Pancreas (tissue), 10 donors: Measurements from ENCODE around the gene ANKS6. TPM values are rescaled to one million over a fixed set of nuclear protein-coding genes. Genes with fewer than 3 reads are reported as not detected.

Experiments
- ATAC-seq, 4 donors: fragments of 200-7000 bp; cut with Tn5 transposase; one replicate each; pipeline versions ENCODE4 v1.8.0 to v1.9.1; 2020; ENCODE audit warnings: mild to moderate bottlenecking in 4 of 4, moderate library complexity in 4 of 4
- DNase-seq, 6 donors: peaks; one replicate each; pipeline ENCODE4 v3.0.0-alpha.2; 2020
- FAIRE-seq: peaks from 2 replicates; lab custom pipeline; 2012; peaks lifted over from hg19 to GRCh38; lab: Jason Lieb, UNC
- H3K27ac ChIP-seq, 4 donors: fragments of 200-600 bp; sonication (generic); 1 replicate in 3 of 4; 2 replicates in 1 of 4; pipeline versions ENCODE4 v1.5.0 to v1.8.0; 2020
- H3K27me3 ChIP-seq, 4 donors: fragments of 200-600 bp; one replicate each; pipeline ENCODE4 v1.8.0; 2021
- H3K36me3 ChIP-seq, 3 donors: fragments of 200-600 bp; sonication (generic) in 1 of 3; one replicate each; pipeline versions ENCODE4 v1.5.0 to v1.8.0; 2020 to 2021
- H3K4me1 ChIP-seq, 3 donors: fragments of 200-600 bp; one replicate each; pipeline ENCODE4 v1.8.0; 2021
- H3K4me3 ChIP-seq, 4 donors: fragments of 200-600 bp; sonication (generic) in 2 of 4; one replicate each; pipeline versions ENCODE4 v1.5.0 to v1.8.0; 2020 to 2021
- H3K9me3 ChIP-seq, 4 donors: fragments of 200-600 bp; one replicate each; pipeline ENCODE4 v1.8.0; 2021
- WGBS, 2 donors: extraction: QIAGEN DNeasy Blood & Tissue Kit; methylation state at CpG; one replicate each; pipeline ENCODE4 v1.1.7; 2013; 5-methylcytosine and 5-hydroxymethylcytosine counted together
- intact Hi-C, 3 donors: fragments of 100-400 bp; cut with DNase I; formaldehyde crosslinking; loops; one replicate each; pipeline versions ENCODE4 v1.11.1 to v1.14.2; 2022
- polyA plus RNA-seq, 2 donors: library from polyadenylated mRNA; stranded (reverse); fragments of 200-250 nt; gene quantifications; one replicate each; pipeline ENCODE4 v1.2.3, GENCODE V29; 2013
- total RNA-seq, 6 donors: library from RNA; stranded (reverse); fragmentation: NEBNext Ultra II Directional in 4 of 6; extraction: Animal tissue kit (Norgen Biotek cat#: 25700) in 4 of 6; gene quantifications; one replicate each; pipeline versions ENCODE4 v1.2.1 to v1.2.4, GENCODE V29; 2021 to 2023
- TF ChIP-seq, protein P1 (sequence below), 4 donors: fragments of 200-600 bp; sonication (generic) in 3 of 4; IDR thresholded peaks; one replicate each; pipeline versions ENCODE4 v1.5.0 to v1.8.0; 2021; ENCODE audit warnings: antibody characterized with exemption in 4 of 4
- donor health status: healthy with polysubstance abuse.
- donor health status: DM: no; HTN: no; CAD: no; lungs with moderate emphysema.
- donor health status: DM: no; HTN: no; CAD: no.
- donor health status: control.
- donor health status: control.
- donor health status: Bipolar disorder and iron deficiency.
- donor health status: DM: yes; HTN: yes; CAD: no.
- donor health status: DM: no; HTN: no; CAD: no.
- donor health status: DM: no; HTN: no; CAD: no.
- donor health status: DM: yes; HTN: yes; CAD: no.

The ANKS6 gene
- total and polyA plus RNA-seq, 8 donors: 10.6 to 20.6 (median 12.3) TPM

DNA sequence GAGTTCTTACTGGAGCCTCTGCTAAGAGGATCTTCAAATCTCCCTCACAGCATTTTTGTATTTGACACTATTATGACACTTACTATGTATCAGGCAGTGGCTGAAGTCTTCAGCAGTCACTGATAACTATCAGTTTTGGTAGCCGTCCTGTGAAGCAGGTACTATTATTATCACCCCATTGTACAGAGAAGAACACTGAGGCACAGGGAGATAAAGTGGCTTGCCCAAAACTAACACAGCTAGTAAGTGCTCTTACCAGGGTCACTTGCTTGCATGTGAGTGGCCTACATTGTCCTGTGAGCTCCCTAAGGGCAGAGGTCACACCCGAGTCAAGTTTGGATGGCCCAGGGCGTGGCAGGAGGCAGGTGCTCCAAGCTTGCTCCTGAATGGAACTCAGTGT is 104.5 kb downstream of the ANKS6 start:
- no peaks in the 10 kb centered on the region for H3K9me3 ChIP-seq
- H3K27me3 ChIP-seq: no peaks in the 10 kb centered on the region
- FAIRE-seq (no peak), DNase-seq (no peak), ATAC-seq (no peak)
- no peak overlapping the region for H3K27ac ChIP-seq
- intact Hi-C loops: no loop called here
- H3K4me1 ChIP-seq: no peaks in the 10 kb centered on the region
- H3K4me3 ChIP-seq: no peak overlapping the region
- TF ChIP-seq, protein P1, sequence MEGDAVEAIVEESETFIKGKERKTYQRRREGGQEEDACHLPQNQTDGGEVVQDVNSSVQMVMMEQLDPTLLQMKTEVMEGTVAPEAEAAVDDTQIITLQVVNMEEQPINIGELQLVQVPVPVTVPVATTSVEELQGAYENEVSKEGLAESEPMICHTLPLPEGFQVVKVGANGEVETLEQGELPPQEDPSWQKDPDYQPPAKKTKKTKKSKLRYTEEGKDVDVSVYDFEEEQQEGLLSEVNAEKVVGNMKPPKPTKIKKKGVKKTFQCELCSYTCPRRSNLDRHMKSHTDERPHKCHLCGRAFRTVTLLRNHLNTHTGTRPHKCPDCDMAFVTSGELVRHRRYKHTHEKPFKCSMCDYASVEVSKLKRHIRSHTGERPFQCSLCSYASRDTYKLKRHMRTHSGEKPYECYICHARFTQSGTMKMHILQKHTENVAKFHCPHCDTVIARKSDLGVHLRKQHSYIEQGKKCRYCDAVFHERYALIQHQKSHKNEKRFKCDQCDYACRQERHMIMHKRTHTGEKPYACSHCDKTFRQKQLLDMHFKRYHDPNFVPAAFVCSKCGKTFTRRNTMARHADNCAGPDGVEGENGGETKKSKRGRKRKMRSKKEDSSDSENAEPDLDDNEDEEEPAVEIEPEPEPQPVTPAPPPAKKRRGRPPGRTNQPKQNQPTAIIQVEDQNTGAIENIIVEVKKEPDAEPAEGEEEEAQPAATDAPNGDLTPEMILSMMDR (IDR thresholded peaks at IDR 0.05): no peak
- H3K36me3 ChIP-seq: no peaks in the 10 kb centered on the region
- 92 to 97% methylated on average over 3 of the region's 3 CpGs for WGBS, 2 donors

- intact Hi-C loops: no loop called here
- Histone ChIP-seq H3K27ac (no peak overlapping the region), H3K4me3 (no peak overlapping the region), H3K27me3 (no peaks in the 10 kb centered on the region), H3K4me1 (no peaks in the 10 kb centered on the region), H3K9me3 (no peaks in the 10 kb centered on the region), H3K36me3 (no peaks in the 10 kb centered on the region)
- DNase-seq (no peak), FAIRE-seq (no peak), ATAC-seq (no peak)
- TF ChIP-seq, protein P1 (IDR thresholded peaks at IDR 0.05): no peak
- WGBS, 2 donors: 75 to 90% methylated on average over 1 of the region's 1 CpG
Measured at GRCh38 chr9:98690686-98691085, 105.7 kb downstream of the ANKS6 start.

GRCh38 chr9:98688710-98689495 is 107.5 kb downstream of the ANKS6 start:
- intact Hi-C loops: no loop called here
- WGBS, 2 donors: 68 to 75% methylated on average over 7 of the region's 7 CpGs
- TF ChIP-seq, protein P1 (IDR thresholded peaks at IDR 0.05): no peak
- no peaks in the 10 kb centered on the region for H3K36me3 ChIP-seq
- DNase-seq (no peak), ATAC-seq (no peak), FAIRE-seq (no peak)
- H3K9me3 ChIP-seq: no peaks in the 10 kb centered on the region
- H3K27me3 ChIP-seq: no peaks in the 10 kb centered on the region
- H3K4me1 ChIP-seq: no peaks in the 10 kb centered on the region
- H3K27ac ChIP-seq: no peak overlapping the region
- no peak overlapping the region for H3K4me3 ChIP-seq

- no peak for ATAC-seq
Measured at GRCh38 chr9:98687911-98688310, 108.4 kb downstream of the ANKS6 start.

More at GRCh38 chr9:98687911-98688310, 108.4 kb downstream of the ANKS6 start:
- Histone ChIP-seq H3K4me1 (no peaks in the 10 kb centered on the region), H3K27me3 (no peaks in the 10 kb centered on the region), H3K4me3 (no peak overlapping the region), H3K9me3 (no peaks in the 10 kb centered on the region), H3K36me3 (no peaks in the 10 kb centered on the region), H3K27ac (no peak overlapping the region)
- TF ChIP-seq, protein P1 (IDR thresholded peaks at IDR 0.05): no peak
- intact Hi-C loops: no loop called here
- no peak for DNase-seq
- FAIRE-seq: no peak
- 92 to 97% methylated on average over 1 of the region's 1 CpG for WGBS, 2 donors
